Kidney epithelial cell (primary cell): Measurements from ENCODE around the gene RAB10. TPM values are rescaled to one million over a fixed set of nuclear protein-coding genes. Genes with fewer than 3 reads are reported as not detected.
"Not testable (repeated sequence)": the region's sequence is repeated elsewhere in the genome, so short reads cannot be mapped to it uniquely, and the experiment has no call there.

Experiments
- DNase-seq: peaks from one replicate; pipeline ENCODE4 v3.0.0-alpha.2; 2010; ENCODE audit warnings: low read depth
- H3K27me3 ChIP-seq: 2 replicates; pipeline ENCODE4 v1.6.0; 2011; ENCODE audit warnings: low read length; ENCODE audit not compliant: control insufficient read depth, insufficient read depth
- H3K36me3 ChIP-seq: 2 replicates; pipeline ENCODE4 v1.5.1; 2011; ENCODE audit warnings: low read length; ENCODE audit not compliant: control insufficient read depth, insufficient read depth
- H3K4me3 ChIP-seq: 2 replicates; pipeline ENCODE4 v1.5.1; 2011; ENCODE audit warnings: low read depth, mild to moderate bottlenecking, control low read depth, low read length
- CTCF ChIP-seq: IDR thresholded peaks from 2 replicates; pipeline ENCODE4 v1.5.1; 2011; ENCODE audit warnings: mild to moderate bottlenecking, moderate library complexity, low read length, control low read depth, inconsistent platforms; ENCODE audit not compliant: insufficient read depth, poor library complexity, severe bottlenecking
- total RNA-seq: library from RNA; depleted of rRNA; stranded (reverse); fragments of >200 nt; gene quantifications from 2 replicates; pipeline ENCODE4 v1.2.3, GENCODE V29; 2015

Gene RAB10
- total RNA-seq, 1 donor from 2014 or later: 201 TPM

GRCh38 chr2:26086779-26087178 is 52.9 kb downstream of the RAB10 start:
- H3K36me3 ChIP-seq: no peaks in the 10 kb centered on the region
- no peak for TF ChIP-seq CTCF
- DNase-seq: no peak
- H3K27me3 ChIP-seq: no peaks in the 10 kb centered on the region
- H3K4me3 ChIP-seq: no peak overlapping the region

GRCh38 chr2:26088038-26088643 is 54.3 kb downstream of the RAB10 start:
- H3K36me3 ChIP-seq: no peaks in the 10 kb centered on the region
- H3K4me3 ChIP-seq: no peak overlapping the region
- DNase-seq: no peak
- H3K27me3 ChIP-seq: no peaks in the 10 kb centered on the region
- peak; percentile 71 for TF ChIP-seq CTCF

GRCh38 chr2:26088931-26089330 is 55.0 kb downstream of the RAB10 start:
- H3K4me3 ChIP-seq, H3K36me3 ChIP-seq, H3K27me3 ChIP-seq, DNase-seq: not testable (repeated sequence)

- DNase-seq: no peak
- no peak for TF ChIP-seq CTCF
- H3K4me3 ChIP-seq: no peak overlapping the region
- H3K27me3 ChIP-seq: no peaks in the 10 kb centered on the region
- no peaks in the 10 kb centered on the region for H3K36me3 ChIP-seq
Observed at GRCh38 chr2:26089337-26089736, 55.5 kb downstream of the RAB10 start.

- DNase-seq: no peak
- Histone ChIP-seq H3K4me3 (no peak overlapping the region), H3K36me3 (no peaks in the 10 kb centered on the region), H3K27me3 (no peaks in the 10 kb centered on the region)
- TF ChIP-seq CTCF: no peak
Observed at GRCh38 chr2:26095758-26096157, 61.9 kb downstream of the RAB10 start.

GRCh38 chr2:26099933-26100332 is 66.0 kb downstream of the RAB10 start:
- no peak for DNase-seq
- Histone ChIP-seq H3K4me3 (no peak overlapping the region), H3K27me3 (no peaks in the 10 kb centered on the region), H3K36me3 (no peaks in the 10 kb centered on the region)
- TF ChIP-seq CTCF: no peak
